K562 (cell line): Measurements from ENCODE around the gene TANGO6. TPM values are rescaled to one million over a fixed set of nuclear protein-coding genes. Genes with fewer than 3 reads are reported as not detected.

Experiments
- ATAC-seq: fragments of 200-7000 bp; cut with Tn5 transposase; 3 replicates; pipeline ENCODE4 v1.9.1; 2020; ENCODE audit warnings: moderate library complexity
- BruUV-seq: library from RNA; stranded (reverse); fragments of 400-500 nt; replicated peaks from 2 replicates; lab custom pipeline; 2021; lab: Mats Ljungman, UMichigan
- CTCF ChIA-PET: fragments of 300-600 bp; formaldehyde crosslinking; extraction: SDS; loops from one replicate; lab custom pipeline; 2021; ENCODE audit warnings: low intra/inter-chr PET ratio; lab: Yijun Ruan, JAX
- POLR2A ChIA-PET: fragments of 300-600, 350-650 bp; sonication (Branson Sonifier 250); formaldehyde crosslinking; extraction: SDS; loops from one replicate; lab custom pipeline; 2021; ENCODE audit warnings: antibody characterized with exemption, inconsistent platforms; lab: Yijun Ruan, JAX
- DNase-seq, 4 experiments: peaks; one replicate each; pipeline versions ENCODE4 v3.0.0 to v3.0.0-alpha.2; 2011 to 2018; ENCODE audit warnings: low spot score in 3 of 4, mixed read lengths in 3 of 4; ENCODE audit errors: extremely low read depth in 1 of 4
- FAIRE-seq: peaks from 2 replicates; lab custom pipeline; 2011; peaks lifted over from hg19 to GRCh38; lab: Jason Lieb, UNC
- H2AFZ ChIP-seq: 2 replicates; pipeline ENCODE4 v1.6.0; 2011; ENCODE audit warnings: low read depth, low read length, control low read depth, inconsistent platforms
- H3K27ac ChIP-seq: fragments of 200-600 bp; 3 replicates; pipeline ENCODE4 v1.8.0; 2011; ENCODE audit warnings: low read depth, mild to moderate bottlenecking, control low read depth, inconsistent platforms, low read length, moderate library complexity, mixed read lengths; ENCODE audit errors: extremely low read depth
- H3K27me3 ChIP-seq, 2 experiments: fragments of 300-600 bp in 1 of 2; 2 replicates in 1 of 2; 3 replicates in 1 of 2; pipeline versions ENCODE4 v1.6.0 to v1.8.0; 2011; ENCODE audit warnings: inconsistent platforms in 2 of 2, low read length in 2 of 2, mild to moderate bottlenecking in 1 of 2, mixed read lengths in 1 of 2, moderate library complexity in 1 of 2; ENCODE audit not compliant: control insufficient read depth in 2 of 2, insufficient read depth in 2 of 2
- H3K36me3 ChIP-seq: fragments of 300-600 bp; 3 replicates; pipeline ENCODE4 v1.8.0; 2011; ENCODE audit warnings: mild to moderate bottlenecking, low read length, inconsistent platforms; ENCODE audit not compliant: control insufficient read depth, insufficient read depth
- H3K4me1 ChIP-seq, 2 experiments: fragments of 200-600 bp in 1 of 2; replicated peaks in 1 of 2; 2 replicates in 1 of 2; 3 replicates in 1 of 2; pipeline versions ENCODE4 v1.5.1 to v1.8.0; 2011; ENCODE audit warnings: inconsistent platforms in 2 of 2, low read length in 2 of 2, mild to moderate bottlenecking in 1 of 2, mixed read lengths in 1 of 2, moderate library complexity in 1 of 2; ENCODE audit not compliant: control insufficient read depth in 2 of 2, insufficient read depth in 2 of 2
- H3K4me2 ChIP-seq: 2 replicates; pipeline ENCODE4 v1.6.1; 2011; ENCODE audit warnings: low read length, control low read depth, inconsistent platforms, mixed read lengths; ENCODE audit not compliant: insufficient read depth
- H3K4me3 ChIP-seq: fragments of 200-600 bp; sonication (generic), shearing (Covaris generic); 2 replicates; pipeline ENCODE4 v1.5.1; 2016; ENCODE audit warnings: control low read depth, inconsistent platforms
- H3K79me2 ChIP-seq: fragments of 200-600 bp; 3 replicates; pipeline ENCODE4 v1.8.0; 2011; ENCODE audit warnings: low read length, inconsistent platforms; ENCODE audit not compliant: control insufficient read depth, insufficient read depth
- H3K9ac ChIP-seq, 2 experiments: 2 replicates each; pipeline versions ENCODE4 v1.6.0 to v1.6.1; 2011; ENCODE audit warnings: low read depth in 2 of 2, low read length in 2 of 2, control low read depth in 1 of 2, inconsistent platforms in 1 of 2, mild to moderate bottlenecking in 1 of 2, mixed read lengths in 1 of 2; ENCODE audit not compliant: insufficient read depth in 1 of 2
- H3K9me1 ChIP-seq: one replicate; pipeline ENCODE4 v1.6.0; 2011; ENCODE audit warnings: inconsistent platforms, mild to moderate bottlenecking, low read length, moderate library complexity; ENCODE audit not compliant: control insufficient read depth, insufficient read depth
- H3K9me3 ChIP-seq: replicated peaks from 2 replicates; pipeline ENCODE4 v1.5.1; 2011; ENCODE audit warnings: low read depth, low read length, inconsistent platforms; ENCODE audit not compliant: control insufficient read depth, insufficient read depth
- H4K20me1 ChIP-seq: replicated peaks from 2 replicates; pipeline ENCODE4 v1.6.1; 2011; ENCODE audit warnings: low read length, inconsistent platforms, mixed read lengths; ENCODE audit not compliant: control insufficient read depth, insufficient read depth
- CBFA2T2 ChIP-seq: fragments of 450-650 bp; conservative IDR thresholded peaks from 2 replicates; pipeline ENCODE4 v1.6.1; 2017; ENCODE audit warnings: mild to moderate bottlenecking
- CHD2 ChIP-seq: IDR thresholded peaks from 2 replicates; pipeline ENCODE4 v1.6.1; 2011; ENCODE audit warnings: low read depth, low read length
- EZH2 ChIP-seq: IDR thresholded peaks from 2 replicates; pipeline ENCODE4 v1.6.1; 2012; ENCODE audit warnings: low read depth, mild to moderate bottlenecking, inconsistent platforms, low read length, borderline replicate concordance
- GABPB1 ChIP-seq: sonication (generic); formaldehyde crosslinking; IDR thresholded peaks from 2 replicates; pipeline ENCODE4 v1.8.0; 2022; ENCODE audit warnings: mild to moderate bottlenecking, missing genetic modification reagents
- SMAD1 ChIP-seq: fragments of 150-350 bp; IDR thresholded peaks from 2 replicates; pipeline ENCODE4 v1.6.1; 2014; ENCODE audit warnings: low read length, low read depth; ENCODE audit not compliant: partially characterized antibody
- TAF7 ChIP-seq: fragments of 450-650 bp; IDR thresholded peaks from 2 replicates; pipeline ENCODE4 v1.6.1; 2016; ENCODE audit warnings: missing genetic modification characterization, missing compliant biosample characterization
- ZNF263 ChIP-seq: sonication (generic); formaldehyde crosslinking; IDR thresholded peaks from 2 replicates; pipeline ENCODE4 v1.8.0; 2022; ENCODE audit warnings: mild to moderate bottlenecking, missing genetic modification reagents, borderline replicate concordance
- WGBS: fragments of 100-300 bp; shearing (Covaris generic); methylation state at CpG from one replicate; pipeline ENCODE4 v1.1.6; 2016; ENCODE audit warnings: low coverage, mixed read lengths; ENCODE audit not compliant: insufficient coverage; ENCODE audit errors: missing lambda C conversion rate; 5-methylcytosine and 5-hydroxymethylcytosine counted together
- in situ Hi-C: fragments of 300-500 bp; cut with MboI; formaldehyde crosslinking; loops from 4 replicates; pipeline ENCODE4 v1.15.0; 2018; ENCODE audit warnings: inconsistent platforms, mixed read lengths
- intact Hi-C: fragments of 100-400 bp; cut with micrococcal nuclease; formaldehyde crosslinking; loops from 2 replicates; pipeline ENCODE4 v1.14.2; 2022
- polyA plus RNA-seq, 8 experiments: library from polyadenylated mRNA; depleted of rRNA in 4 of 8; stranded (reverse) in 5 of 8; unstranded in 3 of 8; fragments of >200 nt; fragmentation: Nextera tagmentation in 2 of 8; fragmentation: Illumina TruSeq in 1 of 8; extraction: Ambion mirVana in 2 of 8; extraction: Trizol in 1 of 8; gene quantifications; 2 replicates each; pipeline versions ENCODE4 v1.2.1 to v1.2.3, GENCODE V29; 2011 to 2014; ENCODE audit warnings: inconsistent platforms in 1 of 8, missing spikeins in 1 of 8
- total RNA-seq, 7 experiments: library from RNA; depleted of rRNA in 6 of 7; stranded (reverse); fragments of >200 nt in 6 of 7; fragmentation: Illumina TruSeq in 2 of 7; extraction: Trizol in 2 of 7; gene quantifications; 2 replicates each; pipeline versions ENCODE4 v1.2.1 to v1.2.3, GENCODE V29; 2011 to 2021; ENCODE audit warnings: low replicate concordance in 1 of 7
- TF ChIP-seq, protein P1 (sequence below): IDR thresholded peaks from 2 replicates; pipeline ENCODE4 v1.6.1; 2016; ENCODE audit warnings: missing genetic modification characterization, missing compliant biosample characterization
- TF ChIP-seq, protein P2 (sequence below): sonication (generic); formaldehyde crosslinking; IDR thresholded peaks from 2 replicates; pipeline ENCODE4 v1.8.1; 2023; ENCODE audit warnings: mild to moderate bottlenecking, missing genetic modification reagents
- TF ChIP-seq, protein P3 (sequence below): fragments of 250-450 bp; sonication (Bioruptor Pico); IDR thresholded peaks from 2 replicates; pipeline ENCODE4 v1.5.0; 2022; ENCODE audit warnings: mild to moderate bottlenecking
- TF ChIP-seq, protein P4 (sequence below): IDR thresholded peaks from 2 replicates; pipeline ENCODE4 v1.6.1; 2012; ENCODE audit warnings: low read depth, low read length, improper control_type of control experiment, borderline replicate concordance

Gene TANGO6
- total and polyA plus RNA-seq, 9 of the 15 experiments (the other 6 are each of a cell fraction or from before 2014, with no cell fraction given), result 1.6 to 15.2 (median 9.6) TPM

DNA sequence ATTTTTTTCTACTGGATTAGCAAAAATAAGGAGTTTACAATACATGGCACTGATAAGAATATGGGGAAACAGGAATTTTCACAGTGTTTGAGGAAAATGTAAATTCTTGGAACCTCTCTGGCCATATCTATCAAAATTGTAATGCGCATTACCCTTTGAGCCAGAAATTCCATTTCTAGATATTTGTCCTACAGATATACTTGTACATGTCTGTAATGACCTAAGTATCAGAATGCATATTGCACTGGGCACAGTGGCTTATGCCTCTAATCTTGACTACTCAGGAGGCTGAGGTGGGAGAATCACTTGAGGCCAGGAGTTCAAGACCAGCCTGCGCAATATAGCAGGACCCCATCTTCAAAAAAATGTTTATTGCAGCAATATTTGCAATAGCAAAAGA lies 236.4 kb downstream of the TANGO6 start:
- no peak for ATAC-seq
- no peak for FAIRE-seq
- Histone ChIP-seq H3K4me1 (no peaks in the 10 kb centered on the region), H4K20me1 (no peaks in the 10 kb centered on the region), H3K4me2 (no peak overlapping the region), H3K9me3 (no peaks in the 10 kb centered on the region), H3K4me3 (no peak overlapping the region), H2AFZ (no peak overlapping the region), H3K9me1 (peaks cover 4% of the 10 kb centered on the region), H3K27me3 (no peaks in the 10 kb centered on the region), H3K36me3 (no peaks in the 10 kb centered on the region), H3K79me2 (no peaks in the 10 kb centered on the region), H3K9ac (no peak overlapping the region), H3K27ac (no peak overlapping the region)
- DNase-seq, result no peak
- POLR2A ChIA-PET, result no interaction called here
- TF ChIP-seq ZNF263 (CRISPR knock-in tag), result no peak
- TF ChIP-seq CHD2, result no peak
- TF ChIP-seq GABPB1, result no peak
- TF ChIP-seq TAF7 (tag), result no peak
- no peak for TF ChIP-seq CBFA2T2
- TF ChIP-seq, protein P1, sequence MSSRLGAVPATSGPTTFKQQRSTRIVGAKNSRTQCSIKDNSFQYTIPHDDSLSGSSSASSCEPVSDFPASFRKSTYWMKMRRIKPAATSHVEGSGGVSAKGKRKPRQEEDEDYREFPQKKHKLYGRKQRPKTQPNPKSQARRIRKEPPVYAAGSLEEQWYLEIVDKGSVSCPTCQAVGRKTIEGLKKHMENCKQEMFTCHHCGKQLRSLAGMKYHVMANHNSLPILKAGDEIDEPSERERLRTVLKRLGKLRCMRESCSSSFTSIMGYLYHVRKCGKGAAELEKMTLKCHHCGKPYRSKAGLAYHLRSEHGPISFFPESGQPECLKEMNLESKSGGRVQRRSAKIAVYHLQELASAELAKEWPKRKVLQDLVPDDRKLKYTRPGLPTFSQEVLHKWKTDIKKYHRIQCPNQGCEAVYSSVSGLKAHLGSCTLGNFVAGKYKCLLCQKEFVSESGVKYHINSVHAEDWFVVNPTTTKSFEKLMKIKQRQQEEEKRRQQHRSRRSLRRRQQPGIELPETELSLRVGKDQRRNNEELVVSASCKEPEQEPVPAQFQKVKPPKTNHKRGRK (tag), result no peak
- TF ChIP-seq EZH2, result no peak
- no peak for TF ChIP-seq SMAD1
- TF ChIP-seq, protein P2, sequence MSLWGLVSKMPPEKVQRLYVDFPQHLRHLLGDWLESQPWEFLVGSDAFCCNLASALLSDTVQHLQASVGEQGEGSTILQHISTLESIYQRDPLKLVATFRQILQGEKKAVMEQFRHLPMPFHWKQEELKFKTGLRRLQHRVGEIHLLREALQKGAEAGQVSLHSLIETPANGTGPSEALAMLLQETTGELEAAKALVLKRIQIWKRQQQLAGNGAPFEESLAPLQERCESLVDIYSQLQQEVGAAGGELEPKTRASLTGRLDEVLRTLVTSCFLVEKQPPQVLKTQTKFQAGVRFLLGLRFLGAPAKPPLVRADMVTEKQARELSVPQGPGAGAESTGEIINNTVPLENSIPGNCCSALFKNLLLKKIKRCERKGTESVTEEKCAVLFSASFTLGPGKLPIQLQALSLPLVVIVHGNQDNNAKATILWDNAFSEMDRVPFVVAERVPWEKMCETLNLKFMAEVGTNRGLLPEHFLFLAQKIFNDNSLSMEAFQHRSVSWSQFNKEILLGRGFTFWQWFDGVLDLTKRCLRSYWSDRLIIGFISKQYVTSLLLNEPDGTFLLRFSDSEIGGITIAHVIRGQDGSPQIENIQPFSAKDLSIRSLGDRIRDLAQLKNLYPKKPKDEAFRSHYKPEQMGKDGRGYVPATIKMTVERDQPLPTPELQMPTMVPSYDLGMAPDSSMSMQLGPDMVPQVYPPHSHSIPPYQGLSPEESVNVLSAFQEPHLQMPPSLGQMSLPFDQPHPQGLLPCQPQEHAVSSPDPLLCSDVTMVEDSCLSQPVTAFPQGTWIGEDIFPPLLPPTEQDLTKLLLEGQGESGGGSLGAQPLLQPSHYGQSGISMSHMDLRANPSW (CRISPR knock-in tag), result no peak
- TF ChIP-seq, protein P3, sequence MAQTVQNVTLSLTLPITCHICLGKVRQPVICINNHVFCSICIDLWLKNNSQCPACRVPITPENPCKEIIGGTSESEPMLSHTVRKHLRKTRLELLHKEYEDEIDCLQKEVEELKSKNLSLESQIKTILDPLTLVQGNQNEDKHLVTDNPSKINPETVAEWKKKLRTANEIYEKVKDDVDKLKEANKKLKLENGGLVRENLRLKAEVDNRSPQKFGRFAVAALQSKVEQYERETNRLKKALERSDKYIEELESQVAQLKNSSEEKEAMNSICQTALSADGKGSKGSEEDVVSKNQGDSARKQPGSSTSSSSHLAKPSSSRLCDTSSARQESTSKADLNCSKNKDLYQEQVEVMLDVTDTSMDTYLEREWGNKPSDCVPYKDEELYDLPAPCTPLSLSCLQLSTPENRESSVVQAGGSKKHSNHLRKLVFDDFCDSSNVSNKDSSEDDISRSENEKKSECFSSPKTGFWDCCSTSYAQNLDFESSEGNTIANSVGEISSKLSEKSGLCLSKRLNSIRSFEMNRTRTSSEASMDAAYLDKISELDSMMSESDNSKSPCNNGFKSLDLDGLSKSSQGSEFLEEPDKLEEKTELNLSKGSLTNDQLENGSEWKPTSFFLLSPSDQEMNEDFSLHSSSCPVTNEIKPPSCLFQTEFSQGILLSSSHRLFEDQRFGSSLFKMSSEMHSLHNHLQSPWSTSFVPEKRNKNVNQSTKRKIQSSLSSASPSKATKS, result no peak
- TF ChIP-seq, protein P4, sequence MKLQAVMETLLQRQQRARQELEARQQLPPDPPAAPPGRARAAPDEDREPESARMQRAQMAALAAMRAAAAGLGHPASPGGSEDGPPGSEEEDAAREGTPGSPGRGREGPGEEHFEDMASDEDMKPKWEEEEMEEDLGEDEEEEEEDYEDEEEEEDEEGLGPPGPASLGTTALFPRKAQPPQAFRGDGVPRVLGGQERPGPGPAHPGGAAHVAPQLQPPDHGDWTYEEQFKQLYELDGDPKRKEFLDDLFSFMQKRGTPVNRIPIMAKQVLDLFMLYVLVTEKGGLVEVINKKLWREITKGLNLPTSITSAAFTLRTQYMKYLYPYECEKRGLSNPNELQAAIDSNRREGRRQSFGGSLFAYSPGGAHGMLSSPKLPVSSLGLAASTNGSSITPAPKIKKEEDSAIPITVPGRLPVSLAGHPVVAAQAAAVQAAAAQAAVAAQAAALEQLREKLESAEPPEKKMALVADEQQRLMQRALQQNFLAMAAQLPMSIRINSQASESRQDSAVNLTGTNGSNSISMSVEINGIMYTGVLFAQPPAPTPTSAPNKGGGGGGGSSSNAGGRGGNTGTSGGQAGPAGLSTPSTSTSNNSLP, result no peak
- no TSS peak for BruUV-seq
- CTCF ChIA-PET, result no interaction called here
- in situ Hi-C loops, result no loop called here
- intact Hi-C loops, result no loop called here
- 97% methylated on average over 2 of the region's 2 CpGs for whole genome bisulfite sequencing
